Measurements from ENCODE around the gene ALOX12B. TPM values are rescaled to one million over a fixed set of nuclear protein-coding genes. Genes with fewer than 3 reads are reported as not detected.

Gene ALOX12B
- total and polyA plus RNA-seq, 2 of the 13 experiments (the other 11 are each of a cell fraction or from before 2014, with no cell fraction given), result 0.13 TPM; not detected in 1

DNA sequence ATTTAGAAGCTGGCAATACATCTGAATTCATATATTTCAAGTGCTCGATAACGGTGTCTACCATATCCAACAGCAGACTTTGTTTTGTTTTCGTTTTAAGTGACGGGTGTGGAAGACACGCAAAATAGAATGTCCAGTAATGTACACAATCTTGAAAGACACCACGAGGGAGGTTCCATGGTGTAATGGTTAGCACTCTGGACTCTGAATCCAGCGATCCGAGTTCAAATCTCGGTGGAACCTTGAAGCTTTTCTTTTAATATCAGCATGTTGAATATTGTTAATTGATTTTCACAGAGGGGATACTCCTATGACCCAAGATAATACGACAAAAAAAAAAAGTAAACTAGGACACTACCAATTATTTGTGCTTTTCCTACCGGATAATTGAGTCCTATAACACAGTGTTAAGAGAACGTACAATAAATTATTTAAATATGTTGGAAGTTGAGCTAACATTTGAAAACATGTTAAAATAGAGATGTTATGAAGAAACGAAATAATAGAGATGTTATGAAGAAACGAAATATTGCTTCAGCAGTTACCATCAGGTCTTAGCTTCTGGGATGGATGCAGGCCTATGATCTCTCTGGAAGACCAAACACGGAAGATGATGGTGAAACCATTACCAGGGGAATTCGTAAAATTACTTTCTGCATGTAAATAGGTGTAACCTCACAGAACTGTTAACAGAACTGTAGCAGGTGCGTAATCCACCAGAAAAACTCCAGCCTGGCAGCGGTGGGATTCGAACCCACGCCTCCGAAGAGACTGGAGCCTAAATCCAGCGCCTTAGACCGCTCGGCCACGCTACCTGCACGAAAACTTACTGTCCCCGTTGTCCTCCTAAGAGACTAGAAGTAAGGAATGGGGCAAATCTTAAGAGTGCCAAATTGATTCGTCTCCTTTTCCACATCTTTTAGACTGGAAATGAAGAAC is 32.3 kb upstream of the ALOX12B start (continued):
- TF ChIP-seq CC2D1A (CRISPR knock-in tag; IDR thresholded peaks at IDR 0.05) (no peak), MAFK (conservative IDR thresholded peaks at IDR 0.05 in 1 of 2, IDR thresholded peaks at IDR 0.05 in 1 of 2; ENCODE audit: low read length in 2 of 2) (no peak), ZNF124 (CRISPR knock-in tag; IDR thresholded peaks at IDR 0.05) (peak; percentile 88), ZNF569 (CRISPR knock-in tag; IDR thresholded peaks at IDR 0.05; ENCODE audit: borderline replicate concordance) (no peak), NCOA5 (CRISPR knock-in tag; IDR thresholded peaks at IDR 0.05) (no peak), ZNF331 (CRISPR knock-in tag; IDR thresholded peaks at IDR 0.05) (peak; percentile 86), KLF11 (CRISPR knock-in tag; IDR thresholded peaks at IDR 0.05) (no peak), GABPA (IDR thresholded peaks at IDR 0.05; ENCODE audit: low read depth, low read length) (no peak), GABPA (CRISPR knock-in tag; IDR thresholded peaks at IDR 0.05; ENCODE audit: low read depth) (peak; percentile 12; the same call in 1 of the 2 replicates), ZNF841 (CRISPR knock-in tag; IDR thresholded peaks at IDR 0.05; ENCODE audit: borderline replicate concordance) (no peak), SAP130 (CRISPR knock-in tag; IDR thresholded peaks at IDR 0.05; ENCODE audit: low read depth) (peak; percentile 71; the same call in 1 of the 2 replicates), EEA1 (CRISPR knock-in tag; IDR thresholded peaks at IDR 0.05; ENCODE audit: borderline replicate concordance) (no peak), EED (CRISPR knock-in tag; IDR thresholded peaks at IDR 0.05) (no peak), NFE2L1 (CRISPR knock-in tag; IDR thresholded peaks at IDR 0.05; ENCODE audit: borderline replicate concordance) (no peak), SMAD1 (CRISPR knock-in tag; IDR thresholded peaks at IDR 0.05; ENCODE audit: borderline replicate concordance, low read depth) (no peak), DMAP1 (CRISPR knock-in tag; IDR thresholded peaks at IDR 0.05) (no peak), ZNF777 (CRISPR knock-in tag; IDR thresholded peaks at IDR 0.05) (peak; percentile 22)
- TF ChIP-seq, protein P1, sequence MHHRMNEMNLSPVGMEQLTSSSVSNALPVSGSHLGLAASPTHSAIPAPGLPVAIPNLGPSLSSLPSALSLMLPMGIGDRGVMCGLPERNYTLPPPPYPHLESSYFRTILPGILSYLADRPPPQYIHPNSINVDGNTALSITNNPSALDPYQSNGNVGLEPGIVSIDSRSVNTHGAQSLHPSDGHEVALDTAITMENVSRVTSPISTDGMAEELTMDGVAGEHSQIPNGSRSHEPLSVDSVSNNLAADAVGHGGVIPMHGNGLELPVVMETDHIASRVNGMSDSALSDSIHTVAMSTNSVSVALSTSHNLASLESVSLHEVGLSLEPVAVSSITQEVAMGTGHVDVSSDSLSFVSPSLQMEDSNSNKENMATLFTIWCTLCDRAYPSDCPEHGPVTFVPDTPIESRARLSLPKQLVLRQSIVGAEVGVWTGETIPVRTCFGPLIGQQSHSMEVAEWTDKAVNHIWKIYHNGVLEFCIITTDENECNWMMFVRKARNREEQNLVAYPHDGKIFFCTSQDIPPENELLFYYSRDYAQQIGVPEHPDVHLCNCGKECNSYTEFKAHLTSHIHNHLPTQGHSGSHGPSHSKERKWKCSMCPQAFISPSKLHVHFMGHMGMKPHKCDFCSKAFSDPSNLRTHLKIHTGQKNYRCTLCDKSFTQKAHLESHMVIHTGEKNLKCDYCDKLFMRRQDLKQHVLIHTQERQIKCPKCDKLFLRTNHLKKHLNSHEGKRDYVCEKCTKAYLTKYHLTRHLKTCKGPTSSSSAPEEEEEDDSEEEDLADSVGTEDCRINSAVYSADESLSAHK (CRISPR knock-in tag; IDR thresholded peaks at IDR 0.05; ENCODE audit: borderline replicate concordance), result no peak
- TF ChIP-seq, protein P2, sequence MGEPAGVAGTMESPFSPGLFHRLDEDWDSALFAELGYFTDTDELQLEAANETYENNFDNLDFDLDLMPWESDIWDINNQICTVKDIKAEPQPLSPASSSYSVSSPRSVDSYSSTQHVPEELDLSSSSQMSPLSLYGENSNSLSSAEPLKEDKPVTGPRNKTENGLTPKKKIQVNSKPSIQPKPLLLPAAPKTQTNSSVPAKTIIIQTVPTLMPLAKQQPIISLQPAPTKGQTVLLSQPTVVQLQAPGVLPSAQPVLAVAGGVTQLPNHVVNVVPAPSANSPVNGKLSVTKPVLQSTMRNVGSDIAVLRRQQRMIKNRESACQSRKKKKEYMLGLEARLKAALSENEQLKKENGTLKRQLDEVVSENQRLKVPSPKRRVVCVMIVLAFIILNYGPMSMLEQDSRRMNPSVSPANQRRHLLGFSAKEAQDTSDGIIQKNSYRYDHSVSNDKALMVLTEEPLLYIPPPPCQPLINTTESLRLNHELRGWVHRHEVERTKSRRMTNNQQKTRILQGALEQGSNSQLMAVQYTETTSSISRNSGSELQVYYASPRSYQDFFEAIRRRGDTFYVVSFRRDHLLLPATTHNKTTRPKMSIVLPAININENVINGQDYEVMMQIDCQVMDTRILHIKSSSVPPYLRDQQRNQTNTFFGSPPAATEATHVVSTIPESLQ (CRISPR knock-in tag; conservative IDR thresholded peaks at IDR 0.05), result no peak
- TF ChIP-seq, protein P3, sequence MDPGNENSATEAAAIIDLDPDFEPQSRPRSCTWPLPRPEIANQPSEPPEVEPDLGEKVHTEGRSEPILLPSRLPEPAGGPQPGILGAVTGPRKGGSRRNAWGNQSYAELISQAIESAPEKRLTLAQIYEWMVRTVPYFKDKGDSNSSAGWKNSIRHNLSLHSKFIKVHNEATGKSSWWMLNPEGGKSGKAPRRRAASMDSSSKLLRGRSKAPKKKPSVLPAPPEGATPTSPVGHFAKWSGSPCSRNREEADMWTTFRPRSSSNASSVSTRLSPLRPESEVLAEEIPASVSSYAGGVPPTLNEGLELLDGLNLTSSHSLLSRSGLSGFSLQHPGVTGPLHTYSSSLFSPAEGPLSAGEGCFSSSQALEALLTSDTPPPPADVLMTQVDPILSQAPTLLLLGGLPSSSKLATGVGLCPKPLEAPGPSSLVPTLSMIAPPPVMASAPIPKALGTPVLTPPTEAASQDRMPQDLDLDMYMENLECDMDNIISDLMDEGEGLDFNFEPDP (CRISPR knock-in tag; conservative IDR thresholded peaks at IDR 0.05), result no peak
- TF ChIP-seq, protein P4, sequence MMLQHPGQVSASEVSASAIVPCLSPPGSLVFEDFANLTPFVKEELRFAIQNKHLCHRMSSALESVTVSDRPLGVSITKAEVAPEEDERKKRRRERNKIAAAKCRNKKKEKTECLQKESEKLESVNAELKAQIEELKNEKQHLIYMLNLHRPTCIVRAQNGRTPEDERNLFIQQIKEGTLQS (CRISPR knock-in tag; IDR thresholded peaks at IDR 0.05), result peak; percentile 21; the same call in 1 of the 2 replicates
- TF ChIP-seq, protein P5, sequence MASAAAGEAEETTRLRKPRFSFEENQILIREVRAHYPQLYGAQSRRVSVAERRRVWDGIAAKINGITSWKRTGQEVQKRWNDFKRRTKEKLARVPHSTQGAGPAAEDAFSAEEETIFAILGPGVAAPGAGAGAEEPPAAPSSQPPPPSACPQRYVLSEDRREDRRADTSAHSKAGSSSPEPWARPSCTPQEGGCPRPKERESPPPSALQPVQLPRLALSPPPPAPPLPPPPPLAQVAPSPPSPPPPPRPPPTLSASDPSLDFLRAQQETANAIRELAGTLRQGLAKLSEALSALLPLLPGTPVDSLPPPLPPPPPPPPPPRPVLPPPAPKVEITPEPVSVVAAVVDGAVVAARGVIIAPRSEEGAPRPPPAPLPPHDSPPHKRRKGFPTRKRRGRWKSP (CRISPR knock-in tag; IDR thresholded peaks at IDR 0.05), result peak; percentile 70

Measured in HepG2 (cell line).